ENCODE results near the gene ARHGAP45. TPM values are rescaled to one million over a fixed set of nuclear protein-coding genes. Genes with fewer than 3 reads are reported as not detected.

Gene ARHGAP45, protein sequence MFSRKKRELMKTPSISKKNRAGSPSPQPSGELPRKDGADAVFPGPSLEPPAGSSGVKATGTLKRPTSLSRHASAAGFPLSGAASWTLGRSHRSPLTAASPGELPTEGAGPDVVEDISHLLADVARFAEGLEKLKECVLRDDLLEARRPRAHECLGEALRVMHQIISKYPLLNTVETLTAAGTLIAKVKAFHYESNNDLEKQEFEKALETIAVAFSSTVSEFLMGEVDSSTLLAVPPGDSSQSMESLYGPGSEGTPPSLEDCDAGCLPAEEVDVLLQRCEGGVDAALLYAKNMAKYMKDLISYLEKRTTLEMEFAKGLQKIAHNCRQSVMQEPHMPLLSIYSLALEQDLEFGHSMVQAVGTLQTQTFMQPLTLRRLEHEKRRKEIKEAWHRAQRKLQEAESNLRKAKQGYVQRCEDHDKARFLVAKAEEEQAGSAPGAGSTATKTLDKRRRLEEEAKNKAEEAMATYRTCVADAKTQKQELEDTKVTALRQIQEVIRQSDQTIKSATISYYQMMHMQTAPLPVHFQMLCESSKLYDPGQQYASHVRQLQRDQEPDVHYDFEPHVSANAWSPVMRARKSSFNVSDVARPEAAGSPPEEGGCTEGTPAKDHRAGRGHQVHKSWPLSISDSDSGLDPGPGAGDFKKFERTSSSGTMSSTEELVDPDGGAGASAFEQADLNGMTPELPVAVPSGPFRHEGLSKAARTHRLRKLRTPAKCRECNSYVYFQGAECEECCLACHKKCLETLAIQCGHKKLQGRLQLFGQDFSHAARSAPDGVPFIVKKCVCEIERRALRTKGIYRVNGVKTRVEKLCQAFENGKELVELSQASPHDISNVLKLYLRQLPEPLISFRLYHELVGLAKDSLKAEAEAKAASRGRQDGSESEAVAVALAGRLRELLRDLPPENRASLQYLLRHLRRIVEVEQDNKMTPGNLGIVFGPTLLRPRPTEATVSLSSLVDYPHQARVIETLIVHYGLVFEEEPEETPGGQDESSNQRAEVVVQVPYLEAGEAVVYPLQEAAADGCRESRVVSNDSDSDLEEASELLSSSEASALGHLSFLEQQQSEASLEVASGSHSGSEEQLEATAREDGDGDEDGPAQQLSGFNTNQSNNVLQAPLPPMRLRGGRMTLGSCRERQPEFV
- total RNA-seq (2022; extraction: Qiagen RNA extraction): 3.2 to 4.9 TPM (median 4.7 TPM) in 5 replicates

GRCh38 chr19:1066748-1067340 lies at the start of gene ARHGAP45:
ARHGAP45 (plus strand) TSS chr19:1067167; CDS start chr19:1067406, 239 bp downstream.

DNA sequence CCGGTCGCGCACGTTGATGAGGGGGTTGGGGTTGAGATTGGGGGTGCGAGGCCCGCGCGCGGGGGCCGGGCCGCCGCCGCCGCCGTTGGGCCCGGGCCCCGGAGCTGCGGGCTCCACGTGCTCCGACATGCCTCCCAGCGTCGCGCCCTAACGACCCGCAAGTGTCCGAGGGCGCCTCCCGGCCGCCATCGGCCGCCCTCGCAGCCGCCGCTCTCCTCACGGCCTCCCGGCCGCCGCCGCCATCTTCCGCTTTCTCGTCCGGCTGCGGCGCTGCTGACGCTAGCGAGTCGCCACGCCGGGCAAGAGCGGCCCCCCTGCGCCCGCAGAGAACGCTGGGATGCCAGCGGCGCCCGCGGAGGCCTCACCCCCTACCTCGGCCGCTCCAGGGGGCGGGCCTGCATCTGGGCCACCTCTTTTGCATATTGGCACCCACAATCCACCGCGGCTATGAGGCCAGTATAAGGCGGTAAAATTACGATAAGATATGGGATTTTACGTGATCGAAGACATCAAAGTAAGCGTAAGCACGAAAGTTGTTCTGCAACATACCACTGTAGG lies 46.0 kb upstream of the ARHGAP45 start, which contains the start of gene TMEM259:
Gene TMEM259, minus strand, starts transcription at position 256 of the 558 bp plus-strand sequence. Its CDS starts 127 bp downstream, at position 129.

GRCh38 chr19:1025960-1026782 lies 40.8 kb upstream of the ARHGAP45 start, which contains the start of gene CNN2:
CNN2 (plus strand) TSS chr19:1026608; CDS start chr19:1026662, 54 bp downstream.

GRCh38 chr19:1039646-1040475 lies 27.1 kb upstream of the ARHGAP45 start, which contains the start of gene ABCA7:
ABCA7 (plus strand) TSS chr19:1040107; CDS start chr19:1041362, 1,255 bp downstream.

GRCh38 chr19:1094978-1095701 lies 28.2 kb downstream of the ARHGAP45 start, which contains the start of gene POLR2E:
POLR2E (minus strand) TSS chr19:1095375; CDS start chr19:1095315, 60 bp downstream.

DNA sequence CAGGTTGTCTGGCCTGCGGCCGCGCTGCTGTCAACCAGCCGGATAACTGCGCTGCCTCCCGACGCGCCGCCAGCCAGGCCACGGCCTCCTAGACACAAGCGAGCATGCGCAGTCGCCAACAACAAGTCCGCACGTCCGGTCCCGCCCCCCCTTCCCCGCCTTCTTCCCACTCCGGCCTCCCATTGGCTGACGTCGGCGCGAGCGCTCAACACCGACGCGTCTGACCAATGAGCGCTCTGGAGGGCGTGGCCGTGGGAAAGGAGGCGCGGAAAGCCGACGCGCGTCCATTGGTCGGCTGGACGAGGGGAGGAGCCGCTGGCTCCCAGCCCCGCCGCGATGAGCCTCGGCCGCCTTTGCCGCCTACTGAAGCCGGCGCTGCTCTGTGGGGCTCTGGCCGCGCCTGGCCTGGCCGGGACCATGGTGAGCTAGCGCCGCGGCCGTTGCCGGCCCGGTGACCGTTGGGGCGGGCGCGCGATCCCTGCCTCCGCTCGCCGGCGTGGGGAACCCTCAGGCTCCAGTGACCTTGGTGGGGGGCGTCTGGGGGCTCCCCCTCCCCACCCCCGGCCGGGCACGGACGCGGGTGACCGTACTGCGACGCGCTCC lies 36.8 kb downstream of the ARHGAP45 start, which contains the start of gene GPX4:
Gene GPX4, plus strand, starts transcription at position 287 of the 603 bp plus-strand sequence. Its CDS starts 50 bp downstream, at position 337.

Other genes with a start within 250 kb of the ARHGAP45 start
- gene PLPPR3, start 245.2 kb upstream of the ARHGAP45 start, total RNA-seq (2022; extraction: Qiagen RNA extraction): 2.5 to 5.6 TPM (median 3.7 TPM) in 5 replicates
- 0.14 to 0.56 TPM (median 0.23 TPM) in 5 replicates for gene AZU1, start 239.3 kb upstream of the ARHGAP45 start, total RNA-seq (2022; extraction: Qiagen RNA extraction)
- gene PRTN3, start 226.2 kb upstream of the ARHGAP45 start, total RNA-seq (2022; extraction: Qiagen RNA extraction): 0.14 to 0.46 TPM (median 0.43 TPM) in 5 replicates
- 0.09 to 0.46 TPM (median 0.20 TPM) in 5 replicates for gene ELANE, start 214.9 kb upstream of the ARHGAP45 start, total RNA-seq (2022; extraction: Qiagen RNA extraction)
- gene CFD, start 207.5 kb upstream of the ARHGAP45 start, total RNA-seq (2022; extraction: Qiagen RNA extraction): 8.2 to 22.5 TPM (median 20.7 TPM) in 5 replicates
- 13.1 to 25.9 TPM (median 23.8 TPM) in 5 replicates for gene MED16, start 174.0 kb upstream of the ARHGAP45 start, total RNA-seq (2022; extraction: Qiagen RNA extraction)
- not detected in 5 replicates for gene RNU6-9, start 173.7 kb upstream of the ARHGAP45 start, total RNA-seq (2022; extraction: Qiagen RNA extraction)
- gene R3HDM4, start 153.9 kb upstream of the ARHGAP45 start, total RNA-seq (2022; extraction: Qiagen RNA extraction): 30.7 to 39.0 TPM (median 37.7 TPM) in 5 replicates
- gene KISS1R, start 149.8 kb upstream of the ARHGAP45 start, total RNA-seq (2022; extraction: Qiagen RNA extraction): 0.18 to 0.53 TPM (median 0.47 TPM) in 5 replicates
- gene ARID3A, start 141.1 kb upstream of the ARHGAP45 start, total RNA-seq (2022; extraction: Qiagen RNA extraction): 4.5 to 5.5 TPM (median 4.9 TPM) in 5 replicates
- 41.9 to 70.4 TPM (median 66.9 TPM) in 5 replicates for gene WDR18, start 82.8 kb upstream of the ARHGAP45 start, total RNA-seq (2022; extraction: Qiagen RNA extraction)
- 1.6 to 3.6 TPM (median 2.4 TPM) in 5 replicates for gene GRIN3B, start 66.7 kb upstream of the ARHGAP45 start, total RNA-seq (2022; extraction: Qiagen RNA extraction)
- 88.1 to 125 TPM (median 119 TPM) in 5 replicates for gene TMEM259, start 46.0 kb upstream of the ARHGAP45 start, total RNA-seq (2022; extraction: Qiagen RNA extraction)
- gene RNU6-2, start 45.6 kb upstream of the ARHGAP45 start, total RNA-seq (2022; extraction: Qiagen RNA extraction): not detected in 5 replicates
- gene CNN2, start 40.6 kb upstream of the ARHGAP45 start, total RNA-seq (2022; extraction: Qiagen RNA extraction): 70.3 to 98.3 TPM (median 87.8 TPM) in 5 replicates
- gene ABCA7, start 27.1 kb upstream of the ARHGAP45 start, total RNA-seq (2022; extraction: Qiagen RNA extraction): 12.7 to 19.5 TPM (median 15.0 TPM) in 5 replicates
- gene POLR2E, start 28.2 kb downstream of the ARHGAP45 start, total RNA-seq (2022; extraction: Qiagen RNA extraction): 189 to 252 TPM (median 230 TPM) in 5 replicates
- gene GPX4, start 36.8 kb downstream of the ARHGAP45 start, total RNA-seq (2022; extraction: Qiagen RNA extraction): 385 to 499 TPM (median 481 TPM) in 5 replicates
- gene SBNO2, start 107.1 kb downstream of the ARHGAP45 start, total RNA-seq (2022; extraction: Qiagen RNA extraction): 28.6 to 34.8 TPM (median 32.0 TPM) in 5 replicates
- gene STK11, start 138.6 kb downstream of the ARHGAP45 start, total RNA-seq (2022; extraction: Qiagen RNA extraction): 34.1 to 37.9 TPM (median 35.8 TPM) in 5 replicates
- gene CBARP, start 170.8 kb downstream of the ARHGAP45 start, total RNA-seq (2022; extraction: Qiagen RNA extraction): 2.9 to 4.1 TPM (median 4.0 TPM) in 5 replicates
- gene ATP5F1D, start 174.6 kb downstream of the ARHGAP45 start, total RNA-seq (2022; extraction: Qiagen RNA extraction): 73.6 to 182 TPM (median 168 TPM) in 5 replicates
- gene MIDN, start 181.4 kb downstream of the ARHGAP45 start, total RNA-seq (2022; extraction: Qiagen RNA extraction): 48.0 to 55.8 TPM (median 51.1 TPM) in 5 replicates
- 90.9 to 225 TPM (median 100 TPM) in 5 replicates for gene CIRBP, start 202.2 kb downstream of the ARHGAP45 start, total RNA-seq (2022; extraction: Qiagen RNA extraction)
- gene FAM174C, start 208.4 kb downstream of the ARHGAP45 start, total RNA-seq (2022; extraction: Qiagen RNA extraction): 44.2 to 95.1 TPM (median 77.5 TPM) in 5 replicates
- gene EFNA2, start 218.7 kb downstream of the ARHGAP45 start, total RNA-seq (2022; extraction: Qiagen RNA extraction): 1.0 to 2.3 TPM (median 2.0 TPM) in 5 replicates